ENCODE results near the gene LRG1.
A peak's percentile ranks its signal among the peaks of the same experiment; 100 is the strongest.

The LRG1 gene

DNA sequence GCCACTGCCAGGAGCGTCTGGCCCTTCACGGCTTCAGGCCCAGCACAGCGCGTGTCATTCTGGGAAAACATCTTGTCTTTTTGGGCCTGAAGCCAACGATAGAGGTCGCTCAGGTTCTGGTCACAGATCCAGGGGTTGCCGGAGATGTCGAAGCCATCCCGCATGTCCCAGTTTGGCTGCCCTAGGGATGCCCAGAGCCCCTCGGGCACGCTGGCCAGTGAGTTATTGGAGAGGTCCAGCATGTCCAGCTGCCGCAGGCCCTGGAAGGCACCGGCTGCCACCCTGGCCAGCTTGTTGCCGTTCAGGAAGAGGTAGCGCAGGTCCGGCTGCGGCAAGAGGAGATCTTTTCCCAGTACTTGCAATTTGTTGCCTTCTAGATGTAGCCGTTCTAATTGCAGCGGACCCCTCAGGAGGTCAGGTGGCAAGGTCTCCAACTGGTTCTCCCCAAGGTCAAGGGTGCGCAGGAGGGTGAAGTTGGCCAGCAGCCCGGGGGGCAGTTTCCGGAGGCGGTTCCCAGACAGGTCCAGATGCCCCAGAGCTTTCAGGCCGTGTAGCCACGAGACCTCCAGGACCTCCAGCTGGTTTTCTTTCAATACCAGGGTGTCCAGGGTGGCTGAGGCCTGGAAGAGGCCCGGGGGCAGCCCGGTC is 1.8 kb downstream of the LRG1 start:
- no peak overlapping the region for H3K4me3 ChIP-seq (ENCODE audit: low read depth, low read length)
- ChIA-PET POLR2A (no interaction called here), CTCF (interaction anchor here (0.5 to 5.1 kb wide), 4 partner anchors 14 to 184 kb away, joined by 3 to 34 read pairs (median 6); partner anchors contain the start of gene SEMA6B)
- no peaks in the 10 kb centered on the region for H3K9me3 ChIP-seq (ENCODE audit: control insufficient read depth, insufficient read depth, low read depth, low read length)
- no peaks in the 10 kb centered on the region for H3K4me1 ChIP-seq (ENCODE audit: control insufficient read depth, insufficient read depth, low read length)
- TF ChIP-seq ZSCAN23 (tag by site-specific recombination; IDR thresholded peaks at IDR 0.05), result no peak
- peak; percentile 64; the same call in 1 of the 2 replicates for TF ChIP-seq ZNF223 (tag by site-specific recombination; IDR thresholded peaks at IDR 0.05)
- H3K36me3 ChIP-seq (ENCODE audit: control insufficient read depth in 2 of 2, insufficient read depth in 1 of 2, low read length in 2 of 2), result no peaks in the 10 kb centered on the region
- no peak overlapping the region for H3K27ac ChIP-seq (ENCODE audit: extremely low read depth, low read depth, low read length)

GRCh38 chr19:4536798-4537197 is 3.0 kb downstream of the LRG1 start:
- H3K36me3 ChIP-seq (ENCODE audit: control insufficient read depth in 2 of 2, insufficient read depth in 1 of 2, low read length in 2 of 2), result no peaks in the 10 kb centered on the region
- no peak overlapping the region for H3K4me3 ChIP-seq (ENCODE audit: low read depth, low read length)
- H3K9me3 ChIP-seq (ENCODE audit: control insufficient read depth, insufficient read depth, low read depth, low read length), result no peaks in the 10 kb centered on the region
- H3K27ac ChIP-seq (ENCODE audit: extremely low read depth, low read depth, low read length), result no peak overlapping the region
- H3K4me1 ChIP-seq (ENCODE audit: control insufficient read depth, insufficient read depth, low read length), result no peaks in the 10 kb centered on the region
- CTCF ChIA-PET, result interaction anchor here (0.6 to 5.1 kb wide), 2 partner anchors 10 to 13 kb away, joined by 4 to 34 read pairs; no protein-coding TSS in a partner anchor
- POLR2A ChIA-PET, result no interaction called here
- TF ChIP-seq GLIS2 (tag by site-specific recombination; IDR thresholded peaks at IDR 0.05) (no peak), ZFP41 (tag by site-specific recombination; IDR thresholded peaks at IDR 0.05; ENCODE audit: borderline replicate concordance) (no peak), ZNF791 (tag by site-specific recombination; IDR thresholded peaks at IDR 0.05) (no peak), WT1 (tag by site-specific recombination; IDR thresholded peaks at IDR 0.05) (no peak), ZNF292 (tag by site-specific recombination; IDR thresholded peaks at IDR 0.05; ENCODE audit: borderline replicate concordance, low read depth) (no peak)
- TF ChIP-seq, protein P1, sequence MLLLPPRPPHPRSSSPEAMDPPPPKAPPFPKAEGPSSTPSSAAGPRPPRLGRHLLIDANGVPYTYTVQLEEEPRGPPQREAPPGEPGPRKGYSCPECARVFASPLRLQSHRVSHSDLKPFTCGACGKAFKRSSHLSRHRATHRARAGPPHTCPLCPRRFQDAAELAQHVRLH (tag by site-specific recombination; IDR thresholded peaks at IDR 0.05), result no peak

DNA sequence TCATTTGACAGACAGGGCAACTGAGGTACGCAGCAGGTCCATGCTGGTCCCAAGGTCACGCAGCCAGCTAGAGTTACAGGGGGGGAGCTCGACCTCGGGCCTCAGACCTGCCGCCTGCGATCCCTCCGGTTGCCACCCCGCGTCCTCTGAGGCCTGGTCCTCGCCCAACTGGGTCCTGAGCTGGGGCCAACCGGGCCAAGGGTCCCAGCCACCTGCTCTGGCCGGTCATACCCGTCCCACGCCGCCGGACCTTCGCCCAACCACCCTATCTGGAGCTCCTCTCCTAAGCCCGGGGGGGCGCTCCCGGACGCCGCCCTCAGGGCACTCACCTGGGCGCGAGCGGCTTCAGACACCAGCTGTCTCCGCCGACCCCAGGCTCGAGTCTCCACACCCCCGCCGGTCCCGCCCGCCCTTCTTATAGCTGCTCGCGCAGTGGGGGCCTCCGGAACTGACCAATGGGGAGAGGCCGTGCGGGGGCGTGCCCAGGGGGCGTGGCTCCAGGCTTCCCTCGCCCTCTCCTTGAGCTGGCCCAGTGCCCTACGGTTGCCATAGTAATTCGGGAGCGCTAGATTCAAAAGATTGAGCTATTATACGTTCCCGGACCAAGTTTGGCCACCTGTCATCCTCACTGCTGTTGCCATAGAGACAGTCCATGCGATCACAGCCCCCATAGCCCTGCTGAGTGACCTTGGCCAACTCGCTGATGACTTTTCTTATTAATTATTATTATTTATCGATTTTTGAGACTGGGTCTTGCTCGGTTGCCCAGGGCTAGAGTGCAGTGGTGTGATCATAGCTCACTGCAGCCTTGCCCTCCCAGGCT is 4.8 kb downstream of the LRG1 start, which contains the start of gene PLIN5:
Gene PLIN5, minus strand, starts transcription at position 389 of the 823 bp plus-strand sequence. CDS start 1,150 bp downstream, outside the sequence.
- H3K36me3 ChIP-seq (ENCODE audit: control insufficient read depth in 2 of 2, insufficient read depth in 1 of 2, low read length in 2 of 2), result no peaks in the 10 kb centered on the region
- no peak within 1 kb of the TSS for H3K4me3 ChIP-seq (ENCODE audit: low read depth, low read length)
- H3K9me3 ChIP-seq (ENCODE audit: control insufficient read depth, insufficient read depth, low read depth, low read length), result no peaks in the 10 kb centered on the region
- H3K27ac ChIP-seq (ENCODE audit: extremely low read depth, low read depth, low read length), result no peak within 1 kb of the TSS
- ChIA-PET CTCF (interaction anchor here (0.5 to 4.4 kb wide), 15 partner anchors 10 to 1186 kb away, joined by 3 to 72 read pairs (median 4); partner anchors contain the start of gene SH3GL1), POLR2A (interaction anchor here (0.5 to 1.2 kb wide), 9 partner anchors 10 to 303 kb away, joined by 3 to 8 read pairs (median 4); partner anchors contain the start of genes FEM1A, HDGFL2 and YJU2)
- no peaks in the 10 kb centered on the region for H3K4me1 ChIP-seq (ENCODE audit: control insufficient read depth, insufficient read depth, low read length)
- TF ChIP-seq ZNF138 (tag by site-specific recombination; IDR thresholded peaks at IDR 0.05; ENCODE audit: borderline replicate concordance) (no peak), ZBTB7A (tag by site-specific recombination; IDR thresholded peaks at IDR 0.05; ENCODE audit: low read depth) (0 out of 2 replicates have a peak, but pooled peaks have one; percentile 46), ZNF514 (tag by site-specific recombination; IDR thresholded peaks at IDR 0.05) (no peak), GLIS2 (tag by site-specific recombination; IDR thresholded peaks at IDR 0.05) (peak; percentile 63; the same call in 1 of the 2 replicates), ZFHX2 (tag by site-specific recombination; conservative IDR thresholded peaks at IDR 0.05) (peak; percentile 72), KLF1 (tag by site-specific recombination; IDR thresholded peaks at IDR 0.05) (peak; percentile 87; the same call in 1 of the 2 replicates), YY1 (tag by site-specific recombination; IDR thresholded peaks at IDR 0.05) (no peak), ZNF555 (tag by site-specific recombination; conservative IDR thresholded peaks at IDR 0.05) (no peak), KLF10 (tag by site-specific recombination; IDR thresholded peaks at IDR 0.05) (peak; percentile 99), BCL11A (tag by site-specific recombination; IDR thresholded peaks at IDR 0.05; ENCODE audit: low read depth) (peak; percentile 50; the same call in 1 of the 2 replicates), ZNF335 (tag by site-specific recombination; conservative IDR thresholded peaks at IDR 0.05) (peak; percentile 38), MYNN (tag by site-specific recombination; IDR thresholded peaks at IDR 0.05; ENCODE audit: borderline replicate concordance) (no peak), ZNF629 (tag by site-specific recombination; IDR thresholded peaks at IDR 0.05) (no peak), ZBTB1 (tag by site-specific recombination; IDR thresholded peaks at IDR 0.05) (no peak), ZSCAN4 (tag by site-specific recombination; IDR thresholded peaks at IDR 0.05) (no peak), GLIS1 (tag by site-specific recombination; IDR thresholded peaks at IDR 0.05) (peak; percentile 43; the same call in 1 of the 2 replicates), SETDB1 (IDR thresholded peaks at IDR 0.05; ENCODE audit: insufficient read length, low read length) (no peak), ZNF121 (tag by site-specific recombination; IDR thresholded peaks at IDR 0.05) (0 out of 2 replicates have a peak, but pooled peaks have one; percentile 37)
- TF ChIP-seq, protein P2, sequence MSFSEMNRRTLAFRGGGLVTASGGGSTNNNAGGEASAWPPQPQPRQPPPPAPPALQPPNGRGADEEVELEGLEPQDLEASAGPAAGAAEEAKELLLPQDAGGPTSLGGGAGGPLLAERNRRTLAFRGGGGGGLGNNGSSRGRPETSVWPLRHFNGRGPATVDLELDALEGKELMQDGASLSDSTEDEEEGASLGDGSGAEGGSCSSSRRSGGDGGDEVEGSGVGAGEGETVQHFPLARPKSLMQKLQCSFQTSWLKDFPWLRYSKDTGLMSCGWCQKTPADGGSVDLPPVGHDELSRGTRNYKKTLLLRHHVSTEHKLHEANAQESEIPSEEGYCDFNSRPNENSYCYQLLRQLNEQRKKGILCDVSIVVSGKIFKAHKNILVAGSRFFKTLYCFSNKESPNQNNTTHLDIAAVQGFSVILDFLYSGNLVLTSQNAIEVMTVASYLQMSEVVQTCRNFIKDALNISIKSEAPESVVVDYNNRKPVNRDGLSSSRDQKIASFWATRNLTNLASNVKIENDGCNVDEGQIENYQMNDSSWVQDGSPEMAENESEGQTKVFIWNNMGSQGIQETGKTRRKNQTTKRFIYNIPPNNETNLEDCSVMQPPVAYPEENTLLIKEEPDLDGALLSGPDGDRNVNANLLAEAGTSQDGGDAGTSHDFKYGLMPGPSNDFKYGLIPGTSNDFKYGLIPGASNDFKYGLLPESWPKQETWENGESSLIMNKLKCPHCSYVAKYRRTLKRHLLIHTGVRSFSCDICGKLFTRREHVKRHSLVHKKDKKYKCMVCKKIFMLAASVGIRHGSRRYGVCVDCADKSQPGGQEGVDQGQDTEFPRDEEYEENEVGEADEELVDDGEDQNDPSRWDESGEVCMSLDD (tag by site-specific recombination; IDR thresholded peaks at IDR 0.05), result 0 out of 2 replicates have a peak, but pooled peaks have one; percentile 48
